Activated T-helper 1 cell treated with anti-CD3 and anti-CD28 coated beads, Interleukin-12 subunit alpha, Interleukin-12 subunit beta, Interleukin-2, Interleukin-4 antibody, amounts not matched to agents 30 ng/mL and 10 ng/mL and 1 ng/mL, durations not matched to agents 14 hours and 24 hours and 36 hours (primary cell): ENCODE results near the gene IFT52. TPM values are rescaled to one million over a fixed set of nuclear protein-coding genes. Genes with fewer than 3 reads are reported as not detected.

Experiments
- DNase-seq: peaks from one replicate; pipeline ENCODE4 v3.0.0; 2021; ENCODE audit warnings: low spot score
- H3K27ac Mint-ChIP-seq: one replicate; pipeline ENCODE4 v1.8.0; 2021; ENCODE audit warnings: mild to moderate bottlenecking, mixed read lengths
- H3K27me3 Mint-ChIP-seq: one replicate; pipeline ENCODE4 v1.8.0; 2022; ENCODE audit warnings: mild to moderate bottlenecking, moderate library complexity, mixed read lengths; ENCODE audit not compliant: insufficient read depth
- H3K36me3 Mint-ChIP-seq: one replicate; pipeline ENCODE4 v1.8.0; 2021; ENCODE audit warnings: low read depth, mixed read lengths
- H3K4me1 Mint-ChIP-seq: one replicate; pipeline ENCODE4 v1.8.0; 2021; ENCODE audit warnings: low read depth, mixed read lengths
- H3K4me3 Mint-ChIP-seq: one replicate; pipeline ENCODE4 v1.8.0; 2021; ENCODE audit warnings: mild to moderate bottlenecking, moderate library complexity, mixed read lengths
- H3K9me3 Mint-ChIP-seq: one replicate; pipeline ENCODE4 v1.8.0; 2021; ENCODE audit warnings: mixed read lengths
- intact Hi-C: fragments of 100-400 bp; cut with micrococcal nuclease; formaldehyde crosslinking; loops from one replicate; pipeline ENCODE4 v1.15.1; 2024
- total RNA-seq: library from RNA; stranded (reverse); gene quantifications from 2 replicates; pipeline ENCODE4 v1.2.3, GENCODE V29; 2022

The IFT52 gene, protein sequence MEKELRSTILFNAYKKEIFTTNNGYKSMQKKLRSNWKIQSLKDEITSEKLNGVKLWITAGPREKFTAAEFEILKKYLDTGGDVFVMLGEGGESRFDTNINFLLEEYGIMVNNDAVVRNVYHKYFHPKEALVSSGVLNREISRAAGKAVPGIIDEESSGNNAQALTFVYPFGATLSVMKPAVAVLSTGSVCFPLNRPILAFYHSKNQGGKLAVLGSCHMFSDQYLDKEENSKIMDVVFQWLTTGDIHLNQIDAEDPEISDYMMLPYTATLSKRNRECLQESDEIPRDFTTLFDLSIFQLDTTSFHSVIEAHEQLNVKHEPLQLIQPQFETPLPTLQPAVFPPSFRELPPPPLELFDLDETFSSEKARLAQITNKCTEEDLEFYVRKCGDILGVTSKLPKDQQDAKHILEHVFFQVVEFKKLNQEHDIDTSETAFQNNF
- total RNA-seq, result 18.3 and 18.7 TPM in 2 replicates

DNA sequence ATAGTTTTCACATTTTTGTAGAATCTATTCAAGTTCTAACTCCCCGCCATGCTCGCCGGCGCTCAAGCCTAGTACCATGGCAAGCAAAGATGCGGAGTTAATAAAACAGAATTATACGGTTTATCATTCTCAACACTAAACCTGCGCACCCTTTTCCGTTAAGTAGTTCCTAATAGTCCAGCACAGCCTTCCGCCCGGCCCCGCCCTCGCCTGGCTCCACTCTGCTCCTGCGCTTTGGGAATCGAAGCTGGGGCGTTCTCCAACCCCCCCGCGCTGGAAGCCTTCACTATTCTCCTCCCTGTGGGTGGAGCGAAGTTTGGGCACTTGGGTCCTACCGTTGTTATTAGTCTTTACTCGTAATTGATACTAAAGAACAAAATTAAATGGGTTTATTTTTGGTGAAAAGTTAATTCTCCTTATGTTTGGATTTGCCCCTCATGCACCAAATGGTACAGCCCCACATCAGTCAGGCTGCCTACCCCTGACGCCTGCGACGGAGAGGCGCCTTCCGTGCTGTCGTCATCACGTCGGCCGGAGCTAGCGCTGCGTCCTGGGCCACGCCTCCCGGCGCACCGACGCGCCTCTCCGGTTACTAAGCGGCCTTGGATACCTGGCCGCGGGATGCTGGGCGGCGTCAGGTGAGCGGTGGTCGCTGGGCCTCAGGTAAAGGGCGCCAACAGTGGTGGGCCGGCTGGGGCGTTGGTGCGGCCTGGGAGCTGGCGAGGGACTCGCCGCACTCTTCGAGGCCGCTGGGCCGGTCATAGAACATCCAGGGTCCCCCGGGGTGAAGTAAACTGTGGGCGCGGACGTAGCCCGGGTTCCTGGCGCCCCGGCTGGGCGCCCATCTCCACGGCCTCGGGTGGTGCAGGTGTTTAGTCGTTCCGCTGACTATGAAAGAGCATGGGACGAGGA lies at the start of gene IFT52:
Gene IFT52, plus strand, starts transcription at position 546 of the 912 bp plus-strand sequence. CDS start 3,762 bp downstream, outside the sequence.
- H3K27ac Mint-ChIP-seq, result peak within 1 kb of the TSS; percentile 95
- H3K36me3 Mint-ChIP-seq, result peaks cover 8% of the 10 kb centered on the region
- H3K4me1 Mint-ChIP-seq, result peaks cover 22% of the 10 kb centered on the region
- intact Hi-C loops, result loop anchor here (1.0 to 10.0 kb wide), 12 partner anchors 76 to 934 kb away; partner anchors contain the start of genes FITM2, MYBL2, SERINC3 and SRSF6
- peak; percentile 85 for DNase-seq
- no peaks in the 10 kb centered on the region for H3K9me3 Mint-ChIP-seq
- H3K27me3 Mint-ChIP-seq, result peaks cover 2% of the 10 kb centered on the region
- peak within 1 kb of the TSS; percentile 91 for H3K4me3 Mint-ChIP-seq

DNA sequence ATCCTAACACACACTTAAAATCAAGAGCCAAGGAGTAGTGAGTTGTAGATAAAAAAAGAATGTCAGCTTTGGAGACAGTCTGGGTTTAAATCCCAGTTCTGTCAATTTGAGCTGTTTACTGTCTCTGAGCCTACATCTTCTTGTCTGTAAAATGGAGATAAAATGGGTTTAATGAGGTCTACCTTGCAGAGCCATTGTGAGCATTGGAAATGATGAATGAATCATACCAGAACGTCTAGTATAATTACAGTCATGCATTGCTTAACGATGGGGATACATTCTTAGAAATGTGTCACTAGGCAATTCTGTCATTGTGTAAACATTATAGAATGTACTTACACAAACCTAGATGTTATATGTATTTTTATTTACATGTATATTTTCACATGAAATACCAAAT lies 49.5 kb upstream of the IFT52 start:
- Mint-ChIP-seq H3K4me1 (no peaks in the 10 kb centered on the region), H3K9me3 (no peaks in the 10 kb centered on the region), H3K27me3 (no peaks in the 10 kb centered on the region), H3K27ac (no peak overlapping the region), H3K36me3 (no peaks in the 10 kb centered on the region), H3K4me3 (no peak overlapping the region)
- DNase-seq, result no peak
- intact Hi-C loops, result loop anchor here (1.0 kb wide), 1 partner anchor 30 kb away; no protein-coding TSS in a partner anchor

DNA sequence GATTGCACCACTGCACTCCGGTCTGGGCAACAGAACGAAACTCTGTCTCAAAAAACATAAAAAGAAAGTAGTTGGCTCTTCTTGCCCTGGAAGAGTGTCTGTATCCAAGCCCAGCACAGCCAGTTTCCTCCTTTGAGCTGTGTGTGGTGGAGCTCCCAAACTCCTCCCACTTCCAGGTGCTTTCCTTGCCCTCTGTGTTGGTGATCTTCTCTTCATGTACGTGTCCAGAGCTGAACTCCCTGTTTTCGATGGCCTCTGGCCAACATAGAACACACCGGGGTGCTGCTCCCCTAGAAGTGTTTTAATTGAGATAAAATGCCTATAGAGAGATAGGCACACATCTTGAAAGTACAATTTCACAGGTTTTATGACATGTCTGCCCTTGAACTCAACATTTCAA lies 48.6 kb upstream of the IFT52 start:
- Mint-ChIP-seq H3K9me3 (no peaks in the 10 kb centered on the region), H3K4me1 (no peaks in the 10 kb centered on the region), H3K27me3 (no peaks in the 10 kb centered on the region), H3K36me3 (no peaks in the 10 kb centered on the region), H3K27ac (no peak overlapping the region), H3K4me3 (no peak overlapping the region)
- intact Hi-C loops, result no loop called here
- no peak for DNase-seq

- H3K9me3 Mint-ChIP-seq, result peaks cover 4% of the 10 kb centered on the region
- H3K4me1 Mint-ChIP-seq, result no peaks in the 10 kb centered on the region
- H3K4me3 Mint-ChIP-seq, result no peak overlapping the region
- peaks cover 2% of the 10 kb centered on the region for H3K36me3 Mint-ChIP-seq
- no peak for DNase-seq
- intact Hi-C loops, result no loop called here
- no peaks in the 10 kb centered on the region for H3K27me3 Mint-ChIP-seq
- no peak overlapping the region for H3K27ac Mint-ChIP-seq
These were observed 48.1 kb upstream of the IFT52 start for GRCh38 chr20:43542674-43543073.

DNA sequence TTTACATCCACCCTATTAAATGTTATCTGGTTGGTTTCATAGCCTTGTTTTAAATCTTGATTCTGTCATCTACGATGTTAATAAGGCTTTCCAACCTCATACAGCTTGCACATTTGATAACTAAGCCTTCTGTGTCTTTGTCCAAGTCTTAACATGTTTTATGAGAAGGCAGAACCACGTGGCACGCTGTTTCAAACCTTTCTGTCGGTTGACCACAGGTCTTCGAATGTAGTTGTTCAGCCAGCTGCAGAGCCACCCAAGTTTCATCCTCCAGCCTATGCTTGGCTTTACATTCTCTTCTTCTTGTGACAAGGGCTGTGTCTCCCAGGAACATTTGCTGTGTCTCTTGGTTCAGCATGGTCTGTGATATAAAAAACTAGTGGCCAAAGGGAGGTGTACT lies 47.6 kb upstream of the IFT52 start:
- Mint-ChIP-seq H3K4me3 (no peak overlapping the region), H3K36me3 (peaks cover 2% of the 10 kb centered on the region), H3K27ac (no peak overlapping the region), H3K27me3 (no peaks in the 10 kb centered on the region), H3K9me3 (peaks cover 4% of the 10 kb centered on the region), H3K4me1 (no peaks in the 10 kb centered on the region)
- intact Hi-C loops, result no loop called here
- DNase-seq, result no peak

DNA sequence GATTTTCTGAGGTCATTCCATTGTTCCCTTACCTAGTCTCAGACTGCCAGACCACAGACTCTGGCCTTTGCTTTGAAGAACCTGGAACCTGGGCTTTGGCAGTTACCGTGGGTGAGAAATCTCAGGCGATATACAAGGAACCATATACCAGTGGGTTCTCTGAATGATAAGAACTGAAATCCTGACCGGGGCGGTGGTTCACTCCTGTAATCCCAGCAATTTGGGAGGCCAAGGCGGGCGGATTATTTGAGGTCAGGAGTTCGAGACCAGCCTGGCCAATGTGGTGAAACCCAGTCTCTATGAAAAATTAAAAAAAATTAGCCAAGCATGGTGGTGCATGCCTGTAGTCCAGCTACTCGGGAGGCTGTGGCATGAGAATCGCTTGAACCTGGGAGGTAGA lies 46.2 kb upstream of the IFT52 start:
- no peaks in the 10 kb centered on the region for H3K27me3 Mint-ChIP-seq
- intact Hi-C loops, result no loop called here
- no peak for DNase-seq
- H3K36me3 Mint-ChIP-seq, result peaks cover 2% of the 10 kb centered on the region
- no peaks in the 10 kb centered on the region for H3K4me1 Mint-ChIP-seq
- H3K9me3 Mint-ChIP-seq, result peaks cover 4% of the 10 kb centered on the region
- no peak overlapping the region for H3K4me3 Mint-ChIP-seq
- no peak overlapping the region for H3K27ac Mint-ChIP-seq

DNA sequence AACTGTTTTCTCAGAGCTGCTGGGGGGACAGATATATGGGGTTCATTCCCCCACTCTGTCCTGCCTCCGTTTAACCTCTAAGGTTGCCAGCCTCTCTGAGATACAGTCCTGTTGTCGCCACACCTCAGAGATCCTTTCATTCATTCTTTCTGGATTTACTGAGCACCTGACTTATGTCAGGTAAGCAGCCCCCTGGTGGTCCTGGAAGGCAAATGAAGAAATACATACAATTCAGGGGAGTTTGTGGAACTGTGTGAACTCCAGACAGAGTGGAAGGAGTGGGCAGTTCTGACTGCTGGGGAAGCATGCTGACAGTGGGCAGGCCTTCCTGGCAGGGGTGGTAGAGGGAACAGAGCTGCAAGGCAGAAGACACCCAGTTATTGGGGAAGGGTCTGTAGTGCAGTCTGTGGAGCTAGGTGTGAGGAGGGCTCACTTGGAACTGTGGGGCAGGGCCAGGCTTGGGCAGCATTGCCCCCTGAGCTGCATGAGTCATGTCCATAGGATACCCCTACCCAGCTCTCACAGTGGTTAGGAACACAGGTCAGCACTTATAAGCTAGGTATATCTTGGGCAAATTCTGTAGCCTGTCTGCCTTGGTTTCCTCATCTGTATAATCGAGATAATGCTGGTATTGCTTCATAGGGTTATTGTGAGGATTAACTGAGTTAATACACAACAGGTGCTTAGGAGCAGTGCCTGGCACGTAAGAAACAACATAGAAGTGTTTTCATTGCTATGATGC lies 44.7 kb upstream of the IFT52 start:
- Mint-ChIP-seq H3K4me1 (no peaks in the 10 kb centered on the region), H3K36me3 (peaks cover 2% of the 10 kb centered on the region), H3K9me3 (peaks cover 4% of the 10 kb centered on the region), H3K27me3 (no peaks in the 10 kb centered on the region), H3K4me3 (no peak overlapping the region), H3K27ac (no peak overlapping the region)
- DNase-seq, result no peak
- intact Hi-C loops, result no loop called here

GRCh38 chr20:43548273-43548880 lies 42.4 kb upstream of the IFT52 start:
- Mint-ChIP-seq H3K27ac (no peak overlapping the region), H3K27me3 (no peaks in the 10 kb centered on the region), H3K4me3 (no peak overlapping the region), H3K36me3 (peaks cover 2% of the 10 kb centered on the region), H3K9me3 (peaks cover 4% of the 10 kb centered on the region), H3K4me1 (no peaks in the 10 kb centered on the region)
- intact Hi-C loops, result no loop called here
- no peak for DNase-seq

GRCh38 chr20:43549416-43550065 lies 41.2 kb upstream of the IFT52 start:
- Mint-ChIP-seq H3K4me1 (no peaks in the 10 kb centered on the region), H3K4me3 (no peak overlapping the region), H3K27ac (no peak overlapping the region), H3K27me3 (no peaks in the 10 kb centered on the region), H3K9me3 (peaks cover 4% of the 10 kb centered on the region), H3K36me3 (peaks cover 2% of the 10 kb centered on the region)
- intact Hi-C loops, result no loop called here
- no peak for DNase-seq

GRCh38 chr20:43550456-43550855 lies 40.3 kb upstream of the IFT52 start:
- Mint-ChIP-seq H3K36me3 (peaks cover 2% of the 10 kb centered on the region), H3K9me3 (peaks cover 4% of the 10 kb centered on the region), H3K27ac (no peak overlapping the region), H3K27me3 (peaks cover 2% of the 10 kb centered on the region), H3K4me3 (no peak overlapping the region), H3K4me1 (no peaks in the 10 kb centered on the region)
- no peak for DNase-seq
- intact Hi-C loops, result no loop called here

GRCh38 chr20:43554369-43554768 lies 36.4 kb upstream of the IFT52 start:
- Mint-ChIP-seq H3K27me3 (peaks cover 4% of the 10 kb centered on the region), H3K27ac (no peak overlapping the region), H3K36me3 (no peaks in the 10 kb centered on the region), H3K4me1 (no peaks in the 10 kb centered on the region), H3K4me3 (no peak overlapping the region), H3K9me3 (no peaks in the 10 kb centered on the region)
- intact Hi-C loops, result no loop called here
- no peak for DNase-seq
